Neural cell (in vitro differentiated cells): Measurements from ENCODE around the gene NSMCE1. TPM values are rescaled to one million over a fixed set of nuclear protein-coding genes. Genes with fewer than 3 reads are reported as not detected.

ENCODE experiments used
- H2AFZ ChIP-seq: fragments of 200-600, 300-800 bp; sonication (generic), shearing (Covaris generic); 2 replicates; pipeline ENCODE4 v1.6.0; 2014; ENCODE audit warnings: low read depth, mild to moderate bottlenecking, antibody characterized with exemption, low read length, moderate library complexity
- H3F3A ChIP-seq: fragments of 200-600 bp; shearing (Covaris generic); 2 replicates; pipeline ENCODE4 v1.6.1; 2016; ENCODE audit warnings: mild to moderate bottlenecking, moderate library complexity, mixed read lengths, antibody characterized with exemption, low read length; ENCODE audit not compliant: insufficient read depth, poor library complexity, severe bottlenecking
- H3K27ac ChIP-seq: fragments of 200-600, 300-800 bp; sonication (generic), shearing (Covaris generic); 2 replicates; pipeline ENCODE4 v1.5.1; 2014; ENCODE audit warnings: mild to moderate bottlenecking, low read length, moderate library complexity
- H3K27me3 ChIP-seq: fragments of 300-800, 200-600 bp; sonication (generic), shearing (Covaris generic); 2 replicates; pipeline ENCODE4 v1.6.0; 2014; ENCODE audit warnings: mild to moderate bottlenecking, low read depth, low read length, moderate library complexity; ENCODE audit not compliant: insufficient read depth
- H3K36me3 ChIP-seq: fragments of 300-800, 200-600 bp; sonication (generic), shearing (Covaris generic); 2 replicates; pipeline ENCODE4 v1.5.1; 2014; ENCODE audit warnings: mild to moderate bottlenecking, antibody characterized with exemption, low read length, moderate library complexity; ENCODE audit not compliant: insufficient read depth
- H3K4me2 ChIP-seq: fragments of 300-800, 200-600 bp; sonication (generic), shearing (Covaris generic); 2 replicates; pipeline ENCODE4 v1.6.0; 2014; ENCODE audit warnings: mild to moderate bottlenecking, low read length
- H3K4me3 ChIP-seq: fragments of 300-800, 200-600 bp; sonication (generic), shearing (Covaris generic); 2 replicates; pipeline ENCODE4 v1.5.1; 2014; ENCODE audit warnings: mild to moderate bottlenecking, low read length, moderate library complexity
- H3K79me2 ChIP-seq: fragments of 200-600 bp; shearing (Covaris generic); replicated peaks from 2 replicates; pipeline ENCODE4 v1.6.0; 2014; ENCODE audit warnings: mild to moderate bottlenecking, low read length, moderate library complexity; ENCODE audit not compliant: insufficient read depth
- H3K9ac ChIP-seq: fragments of 300-800, 200-600 bp; sonication (generic), shearing (Covaris generic); 2 replicates; pipeline ENCODE4 v1.6.1; 2016; ENCODE audit warnings: mild to moderate bottlenecking, low read length, mixed read lengths
- H3K9me2 ChIP-seq: fragments of 200-600 bp; shearing (Covaris generic); 2 replicates; pipeline ENCODE4 v1.6.1; 2016; ENCODE audit warnings: mild to moderate bottlenecking, low read length, mixed read lengths; ENCODE audit not compliant: insufficient read depth
- H3K9me3 ChIP-seq: fragments of 200-600, 300-800 bp; sonication (generic), shearing (Covaris generic); 2 replicates; pipeline ENCODE4 v1.6.1; 2016; ENCODE audit warnings: mild to moderate bottlenecking, mixed run types, low read length, moderate library complexity, mixed read lengths
- H4K20me1 ChIP-seq: fragments of 200-600 bp; shearing (Covaris generic); 2 replicates; pipeline ENCODE4 v1.6.1; 2016; ENCODE audit warnings: mild to moderate bottlenecking, mixed run types; ENCODE audit not compliant: insufficient read depth
- EP300 ChIP-seq: fragments of 450-650 bp; conservative IDR thresholded peaks from 2 replicates; pipeline ENCODE4 v1.6.1; 2014; ENCODE audit warnings: antibody characterized with exemption, mild to moderate bottlenecking, moderate library complexity; ENCODE audit not compliant: poor library complexity, severe bottlenecking
- EZH2 ChIP-seq: fragments of 200-600, 300-800 bp; shearing (Covaris generic), sonication (generic); IDR thresholded peaks from 2 replicates; pipeline ENCODE4 v1.6.1; 2014; ENCODE audit warnings: antibody characterized with exemption, low read length, borderline replicate concordance, mild to moderate bottlenecking; ENCODE audit not compliant: insufficient read depth, poor library complexity, severe bottlenecking
- MXI1 ChIP-seq: fragments of 450-650 bp; conservative IDR thresholded peaks from 2 replicates; pipeline ENCODE4 v1.6.1; 2014; ENCODE audit warnings: antibody characterized with exemption, mild to moderate bottlenecking; ENCODE audit not compliant: poor library complexity, severe bottlenecking
- POLR2AphosphoS5 ChIP-seq: IDR thresholded peaks from 2 replicates; pipeline ENCODE4 v1.6.1; 2012
- RAD21 ChIP-seq: fragments of 450-650 bp; conservative IDR thresholded peaks from 2 replicates; pipeline ENCODE4 v1.6.1; 2014; ENCODE audit warnings: antibody characterized with exemption, mild to moderate bottlenecking, moderate library complexity
- REST ChIP-seq: IDR thresholded peaks from 2 replicates; pipeline ENCODE4 v1.6.1; 2012; ENCODE audit warnings: borderline replicate concordance
- SMC3 ChIP-seq: fragments of 450-650 bp; conservative IDR thresholded peaks from 2 replicates; pipeline ENCODE4 v1.6.1; 2014; ENCODE audit warnings: antibody characterized with exemption, mild to moderate bottlenecking, moderate library complexity; ENCODE audit not compliant: poor library complexity
- TAF1 ChIP-seq: IDR thresholded peaks from 2 replicates; pipeline ENCODE4 v1.6.1; 2012; ENCODE audit warnings: low read depth
- polyA plus RNA-seq: library from polyadenylated mRNA; depleted of rRNA; stranded (reverse); fragments of >200 nt; gene quantifications from 2 replicates; pipeline ENCODE4 v1.2.3, GENCODE V29; 2014
- TF ChIP-seq, protein P1 (sequence below): fragments of 450-650 bp; IDR thresholded peaks from 2 replicates; pipeline ENCODE4 v1.5.1; 2014; ENCODE audit warnings: antibody characterized with exemption, mild to moderate bottlenecking, moderate library complexity; ENCODE audit not compliant: poor library complexity, severe bottlenecking

The NSMCE1 gene
- polyA plus RNA-seq, 1 donor from 2014 or later, result 11.5 TPM

GRCh38 chr16:27238016-27238587 lies 30.5 kb downstream of the NSMCE1 start:
- no peak overlapping the region for H3K27ac ChIP-seq
- H3K79me2 ChIP-seq, result no peaks in the 10 kb centered on the region
- H3K9ac ChIP-seq, result no peak overlapping the region
- H3K4me3 ChIP-seq, result no peak overlapping the region
- no peaks in the 10 kb centered on the region for H3K27me3 ChIP-seq
- TF ChIP-seq SMC3, result no peak
- TF ChIP-seq POLR2AphosphoS5, result no peak
- no peak for TF ChIP-seq RAD21
- no peak for TF ChIP-seq MXI1
- no peaks in the 10 kb centered on the region for H3F3A ChIP-seq
- no peaks in the 10 kb centered on the region for H3K36me3 ChIP-seq
- no peak overlapping the region for H2AFZ ChIP-seq
- H3K9me3 ChIP-seq, result no peaks in the 10 kb centered on the region
- no peaks in the 10 kb centered on the region for H4K20me1 ChIP-seq
- H3K9me2 ChIP-seq, result no peaks in the 10 kb centered on the region
- no peak overlapping the region for H3K4me2 ChIP-seq

DNA sequence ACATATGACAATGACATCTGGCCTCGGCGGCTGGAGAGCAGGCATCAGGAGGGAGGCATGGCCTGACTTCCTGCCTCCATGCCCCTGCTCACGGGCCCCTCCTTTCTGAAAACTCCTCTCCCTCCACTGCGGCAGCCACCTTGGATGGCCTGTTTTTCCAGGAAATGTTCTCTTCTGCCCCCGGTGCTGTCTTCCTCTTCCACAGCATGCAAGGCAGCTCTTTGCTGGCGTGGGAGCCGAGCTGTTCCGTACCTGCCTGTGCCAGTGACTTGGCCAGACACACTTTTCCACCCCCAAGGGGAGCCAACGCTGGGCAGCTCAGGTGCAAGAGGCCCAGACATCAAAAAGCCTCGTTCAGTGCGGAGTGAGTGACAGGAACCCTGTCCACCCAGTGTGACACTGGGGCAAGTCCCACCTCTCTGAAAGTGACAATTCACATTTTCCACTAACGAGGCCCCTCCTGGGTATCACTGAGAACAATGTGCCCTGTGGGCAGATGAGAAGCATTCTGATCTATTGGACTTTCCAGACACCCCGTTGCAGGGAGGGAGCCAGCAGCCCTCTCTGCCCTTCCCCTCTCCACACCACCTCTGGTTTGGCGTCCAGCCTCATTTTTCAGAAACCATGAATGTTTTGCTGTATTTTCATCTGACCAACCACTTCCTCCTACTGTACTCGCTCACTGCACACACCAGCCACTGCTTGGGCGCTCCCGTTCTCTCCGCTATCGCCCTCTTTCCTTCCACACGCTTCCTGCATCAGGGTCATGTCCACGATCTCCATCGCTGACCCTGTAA lies 31.2 kb downstream of the NSMCE1 start:
- Histone ChIP-seq H3K79me2 (no peaks in the 10 kb centered on the region), H3K9me3 (no peaks in the 10 kb centered on the region), H3K9me2 (no peaks in the 10 kb centered on the region), H2AFZ (no peak overlapping the region), H3K27ac (no peak overlapping the region), H3K4me2 (no peak overlapping the region), H3K27me3 (no peaks in the 10 kb centered on the region), H3K4me3 (no peak overlapping the region), H3F3A (no peaks in the 10 kb centered on the region), H3K9ac (no peak overlapping the region), H3K36me3 (no peaks in the 10 kb centered on the region), H4K20me1 (no peaks in the 10 kb centered on the region)
- TF ChIP-seq, protein P1, sequence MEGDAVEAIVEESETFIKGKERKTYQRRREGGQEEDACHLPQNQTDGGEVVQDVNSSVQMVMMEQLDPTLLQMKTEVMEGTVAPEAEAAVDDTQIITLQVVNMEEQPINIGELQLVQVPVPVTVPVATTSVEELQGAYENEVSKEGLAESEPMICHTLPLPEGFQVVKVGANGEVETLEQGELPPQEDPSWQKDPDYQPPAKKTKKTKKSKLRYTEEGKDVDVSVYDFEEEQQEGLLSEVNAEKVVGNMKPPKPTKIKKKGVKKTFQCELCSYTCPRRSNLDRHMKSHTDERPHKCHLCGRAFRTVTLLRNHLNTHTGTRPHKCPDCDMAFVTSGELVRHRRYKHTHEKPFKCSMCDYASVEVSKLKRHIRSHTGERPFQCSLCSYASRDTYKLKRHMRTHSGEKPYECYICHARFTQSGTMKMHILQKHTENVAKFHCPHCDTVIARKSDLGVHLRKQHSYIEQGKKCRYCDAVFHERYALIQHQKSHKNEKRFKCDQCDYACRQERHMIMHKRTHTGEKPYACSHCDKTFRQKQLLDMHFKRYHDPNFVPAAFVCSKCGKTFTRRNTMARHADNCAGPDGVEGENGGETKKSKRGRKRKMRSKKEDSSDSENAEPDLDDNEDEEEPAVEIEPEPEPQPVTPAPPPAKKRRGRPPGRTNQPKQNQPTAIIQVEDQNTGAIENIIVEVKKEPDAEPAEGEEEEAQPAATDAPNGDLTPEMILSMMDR, result no peak
- no peak for TF ChIP-seq EP300
- TF ChIP-seq RAD21, result no peak
- TF ChIP-seq POLR2AphosphoS5, result no peak
- TF ChIP-seq MXI1, result no peak
- TF ChIP-seq SMC3, result no peak
- TF ChIP-seq REST, result no peak
- no peak for TF ChIP-seq EZH2
- no peak for TF ChIP-seq TAF1
